SK-N-SH treated with all-trans-retinoic acid at 6 μM for 48 hours (cell line): ENCODE data around the gene POU6F2.

Experiments
- ATAC-seq: fragments of 200-7000 bp; cut with Tn5 transposase; 3 replicates; pipeline ENCODE4 v1.9.1; 2020; ENCODE audit warnings: mild to moderate bottlenecking, moderate library complexity
- ARNTL ChIP-seq: fragments of 450-650 bp; formaldehyde crosslinking; IDR thresholded peaks from 2 replicates; pipeline ENCODE4 v1.5.0; 2020; ENCODE audit warnings: low read depth, mild to moderate bottlenecking, moderate library complexity, borderline replicate concordance
- BACH2 ChIP-seq: fragments of 250-450 bp; sonication (Bioruptor Pico); IDR thresholded peaks from 2 replicates; pipeline ENCODE4 v1.9.0; 2021; ENCODE audit warnings: mild to moderate bottlenecking, borderline replicate concordance
- CREB5 ChIP-seq: fragments of 250-450 bp; sonication (Bioruptor Pico); IDR thresholded peaks from 2 replicates; pipeline ENCODE4 v1.5.1; 2020; ENCODE audit warnings: low read depth, mild to moderate bottlenecking, moderate library complexity
- CSRNP3 ChIP-seq: fragments of 250-450 bp; sonication (Bioruptor Pico); IDR thresholded peaks from 2 replicates; pipeline ENCODE4 v1.5.1; 2021; ENCODE audit warnings: mild to moderate bottlenecking, moderate library complexity
- ESRRG ChIP-seq: fragments of 250-450 bp; sonication (Bioruptor Pico); IDR thresholded peaks from 2 replicates; pipeline ENCODE4 v1.6.1; 2021; ENCODE audit warnings: mild to moderate bottlenecking
- GLIS3 ChIP-seq: fragments of 250-450 bp; sonication (Bioruptor Pico); IDR thresholded peaks from 2 replicates; pipeline ENCODE4 v1.5.0; 2020; ENCODE audit warnings: mild to moderate bottlenecking, moderate library complexity
- OSR1 ChIP-seq: fragments of 250-450 bp; sonication (Bioruptor Pico); IDR thresholded peaks from 2 replicates; pipeline ENCODE4 v1.8.0; 2022; ENCODE audit warnings: moderate library complexity, mild to moderate bottlenecking, inconsistent platforms
- PATZ1 ChIP-seq: fragments of 250-450 bp; sonication (Bioruptor Pico); IDR thresholded peaks from 2 replicates; pipeline ENCODE4 v1.8.0; 2020; ENCODE audit warnings: mild to moderate bottlenecking, moderate library complexity, borderline replicate concordance
- POU6F1 ChIP-seq: fragments of 250-450 bp; sonication (Bioruptor Pico); IDR thresholded peaks from 2 replicates; pipeline ENCODE4 v1.8.0; 2021; ENCODE audit warnings: low read depth, mild to moderate bottlenecking, moderate library complexity, borderline replicate concordance
- PPARA ChIP-seq: fragments of 250-450 bp; sonication (Bioruptor Pico); IDR thresholded peaks from 2 replicates; pipeline ENCODE4 v1.5.0; 2020; ENCODE audit warnings: mild to moderate bottlenecking, borderline replicate concordance
- RARB ChIP-seq: fragments of 250-450 bp; sonication (Bioruptor Pico); IDR thresholded peaks from 2 replicates; pipeline ENCODE4 v1.8.0; 2021; ENCODE audit warnings: mild to moderate bottlenecking, moderate library complexity
- SNAI2 ChIP-seq: fragments of 250-450 bp; sonication (Bioruptor Pico); IDR thresholded peaks from 2 replicates; pipeline ENCODE4 v1.5.0; 2020; ENCODE audit warnings: mild to moderate bottlenecking, moderate library complexity
- TCF4 ChIP-seq: fragments of 250-450 bp; sonication (Bioruptor Pico); IDR thresholded peaks from 2 replicates; pipeline ENCODE4 v1.8.0; 2021; ENCODE audit warnings: mild to moderate bottlenecking, moderate library complexity, borderline replicate concordance
- TOX ChIP-seq: fragments of 250-450 bp; sonication (Bioruptor Pico); IDR thresholded peaks from 2 replicates; pipeline ENCODE4 v1.8.0; 2021; ENCODE audit warnings: mild to moderate bottlenecking, moderate library complexity, borderline replicate concordance
- TSHZ2 ChIP-seq: fragments of 250-450 bp; sonication (Bioruptor Pico); IDR thresholded peaks from 2 replicates; pipeline ENCODE4 v1.5.0; 2020; ENCODE audit warnings: mild to moderate bottlenecking, moderate library complexity
- ZC3H10 ChIP-seq: fragments of 250-450 bp; sonication (Bioruptor Pico); IDR thresholded peaks from 2 replicates; pipeline ENCODE4 v1.5.1; 2021; ENCODE audit warnings: mild to moderate bottlenecking, moderate library complexity
- ZFP3 ChIP-seq: fragments of 250-450 bp; sonication (Bioruptor Pico); IDR thresholded peaks from 2 replicates; pipeline ENCODE4 v1.5.0; 2020; ENCODE audit warnings: mild to moderate bottlenecking, moderate library complexity
- ZFP30 ChIP-seq: fragments of 450-650 bp; formaldehyde crosslinking; IDR thresholded peaks from 2 replicates; pipeline ENCODE4 v1.5.0; 2022; ENCODE audit warnings: mild to moderate bottlenecking, moderate library complexity
- ZNF565 ChIP-seq: fragments of 450-650 bp; formaldehyde crosslinking; conservative IDR thresholded peaks from 2 replicates; pipeline ENCODE4 v1.5.0; 2020; ENCODE audit warnings: low read depth, mild to moderate bottlenecking, moderate library complexity
- ZNF70 ChIP-seq: fragments of 450-650 bp; formaldehyde crosslinking; IDR thresholded peaks from 2 replicates; pipeline ENCODE4 v1.5.0; 2020; ENCODE audit warnings: mild to moderate bottlenecking, moderate library complexity
- ZNF8 ChIP-seq: fragments of 450-650 bp; formaldehyde crosslinking; IDR thresholded peaks from 2 replicates; pipeline ENCODE4 v1.5.0; 2020; ENCODE audit warnings: mild to moderate bottlenecking, moderate library complexity

POU6F2 gene

GRCh38 chr7:39415091-39415787 lies 437.5 kb downstream of the POU6F2 start:
- TF ChIP-seq POU6F1 (CRISPR knock-in tag) (no peak), TCF4 (CRISPR knock-in tag) (no peak), ZFP30 (CRISPR knock-in tag) (no peak), ZFP3 (CRISPR knock-in tag) (no peak), ZNF70 (no peak), CSRNP3 (CRISPR knock-in tag) (no peak), ZNF8 (CRISPR knock-in tag) (no peak), TOX (CRISPR knock-in tag) (no peak), CREB5 (CRISPR knock-in tag) (no peak), BACH2 (CRISPR knock-in tag) (no peak), GLIS3 (CRISPR knock-in tag) (no peak), SNAI2 (no peak), ZNF565 (CRISPR knock-in tag) (no peak)

GRCh38 chr7:39416866-39417265 lies 439.2 kb downstream of the POU6F2 start:
- ATAC-seq = no peak
- TF ChIP-seq ZNF565 (CRISPR knock-in tag) = no peak
- no peak for TF ChIP-seq GLIS3 (CRISPR knock-in tag)
- TF ChIP-seq ZNF8 (CRISPR knock-in tag) = no peak
- TF ChIP-seq CREB5 (CRISPR knock-in tag) = no peak
- TF ChIP-seq OSR1 (CRISPR knock-in tag) = no peak
- no peak for TF ChIP-seq CSRNP3 (CRISPR knock-in tag)
- TF ChIP-seq RARB (CRISPR knock-in tag) = no peak
- no peak for TF ChIP-seq POU6F1 (CRISPR knock-in tag)
- no peak for TF ChIP-seq ZNF70
- TF ChIP-seq ARNTL (CRISPR knock-in tag) = no peak
- TF ChIP-seq PPARA (CRISPR knock-in tag) = no peak
- TF ChIP-seq TSHZ2 (CRISPR knock-in tag) = no peak
- TF ChIP-seq PATZ1 (CRISPR knock-in tag) = no peak
- no peak for TF ChIP-seq SNAI2
- no peak for TF ChIP-seq TCF4 (CRISPR knock-in tag)
- no peak for TF ChIP-seq ZC3H10
- TF ChIP-seq ESRRG = no peak
- no peak for TF ChIP-seq BACH2 (CRISPR knock-in tag)
- no peak for TF ChIP-seq ZFP30 (CRISPR knock-in tag)
- no peak for TF ChIP-seq ZFP3 (CRISPR knock-in tag)

More at GRCh38 chr7:39415091-39415787, 437.5 kb downstream of the POU6F2 start:
- no peak for ATAC-seq
